ENCODE results near the gene APOBEC4.
"Not testable (repeated sequence)": the region's sequence is repeated elsewhere in the genome, so short reads cannot be mapped to it uniquely, and the experiment has no call there.

APOBEC4 gene, protein sequence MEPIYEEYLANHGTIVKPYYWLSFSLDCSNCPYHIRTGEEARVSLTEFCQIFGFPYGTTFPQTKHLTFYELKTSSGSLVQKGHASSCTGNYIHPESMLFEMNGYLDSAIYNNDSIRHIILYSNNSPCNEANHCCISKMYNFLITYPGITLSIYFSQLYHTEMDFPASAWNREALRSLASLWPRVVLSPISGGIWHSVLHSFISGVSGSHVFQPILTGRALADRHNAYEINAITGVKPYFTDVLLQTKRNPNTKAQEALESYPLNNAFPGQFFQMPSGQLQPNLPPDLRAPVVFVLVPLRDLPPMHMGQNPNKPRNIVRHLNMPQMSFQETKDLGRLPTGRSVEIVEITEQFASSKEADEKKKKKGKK

DNA sequence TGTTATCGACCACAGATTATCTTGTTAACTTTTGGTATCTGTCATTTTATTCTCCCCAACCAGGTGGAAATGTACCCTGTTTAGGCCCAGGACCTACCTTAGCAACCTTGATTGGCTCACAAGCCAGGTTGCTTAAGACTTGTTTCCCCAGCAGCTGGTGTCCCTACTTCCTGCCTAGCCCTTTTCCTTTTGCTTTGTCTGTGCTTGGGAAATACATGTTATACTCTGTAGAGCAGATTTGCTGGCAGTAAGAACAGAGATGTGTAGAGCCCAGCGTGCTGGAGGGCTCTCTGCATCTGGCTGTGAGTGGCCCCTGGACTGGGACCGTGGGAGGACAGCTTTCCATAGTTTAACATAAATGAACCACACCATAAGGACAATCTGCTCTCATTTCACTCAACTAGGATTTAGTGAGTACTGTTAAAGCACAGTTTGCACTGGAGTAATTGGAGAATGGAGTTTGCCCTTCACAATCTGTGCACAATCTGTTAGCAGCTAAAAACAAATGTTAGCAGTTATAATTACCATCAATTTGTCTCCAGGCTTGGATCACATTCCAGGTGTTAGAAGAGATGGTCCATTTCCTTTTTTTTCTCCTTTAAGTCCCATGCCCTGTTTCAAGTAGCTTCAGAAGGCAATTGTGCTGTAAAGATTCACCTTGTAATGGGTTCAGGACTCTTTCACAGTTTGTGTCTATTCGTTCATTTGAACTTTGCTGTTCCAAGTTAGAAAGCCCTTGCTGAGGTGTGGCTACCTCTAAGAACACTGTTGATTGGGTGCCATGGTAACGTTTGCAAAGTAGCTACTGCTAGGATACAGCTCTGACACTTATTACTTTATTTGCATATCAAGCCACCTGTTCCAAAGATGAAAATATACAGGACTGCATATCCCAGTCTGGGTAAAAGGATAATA is at the start of gene APOBEC4:
Gene APOBEC4, minus strand, starts transcription at position 770 of the 915 bp plus-strand sequence. CDS start 4,535 bp downstream, outside the sequence.
- DNase-seq (ENCODE audit: low spot score) (no peak), FAIRE-seq (no peak)

DNA sequence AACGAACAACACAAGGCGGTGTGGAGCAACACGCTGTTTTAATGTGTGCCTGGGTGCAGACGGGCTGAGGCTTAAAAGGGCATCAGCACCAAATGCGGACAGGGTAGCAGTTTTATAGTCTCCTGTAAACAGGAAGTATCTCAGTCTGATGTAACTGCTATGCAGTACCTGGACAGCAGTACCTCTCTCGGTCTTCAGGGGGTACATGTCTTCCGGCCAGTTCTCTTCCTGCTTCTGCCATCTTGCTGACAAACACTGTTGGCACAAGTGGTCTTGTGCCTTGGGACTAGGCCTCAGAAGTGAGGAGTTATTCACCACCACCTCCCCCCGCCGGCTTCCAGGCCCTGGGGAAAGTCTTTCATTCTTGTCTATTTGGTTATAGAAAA is 49.7 kb upstream of the APOBEC4 start:
- no peak for FAIRE-seq
- no peak for DNase-seq (ENCODE audit: low spot score)

DNA sequence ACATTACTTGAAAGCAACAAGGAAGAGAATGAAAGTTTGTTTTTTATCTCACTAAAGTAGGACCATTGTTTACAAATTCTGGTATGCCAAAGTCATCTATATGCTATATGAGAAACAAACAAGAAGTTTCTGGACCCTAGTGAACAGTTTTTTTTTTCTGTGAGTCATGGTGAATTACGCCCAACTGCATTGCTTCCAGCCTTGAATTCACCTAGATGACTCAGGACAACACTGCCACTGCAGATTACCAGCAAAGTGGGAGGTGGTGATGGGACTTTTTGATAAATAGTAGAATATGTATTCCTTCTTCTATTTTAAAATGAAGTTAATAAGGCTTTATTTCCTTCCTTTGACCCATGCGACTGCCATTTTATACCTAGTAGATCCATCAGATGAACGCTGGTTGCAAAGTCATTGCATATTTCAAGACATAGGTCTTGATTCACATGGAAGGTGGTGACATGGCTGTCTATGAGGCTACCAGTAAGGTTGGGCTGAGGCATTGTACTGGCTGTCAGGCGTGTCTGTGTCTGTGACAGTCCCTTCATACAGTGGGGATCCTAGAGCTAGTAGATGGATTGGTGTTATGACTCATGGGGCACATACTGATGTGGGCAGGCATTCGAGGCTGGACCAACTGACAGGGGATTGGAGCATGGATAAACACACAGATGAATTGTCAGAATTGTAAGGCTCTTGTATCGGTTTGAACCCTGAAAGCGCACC is 49.1 kb upstream of the APOBEC4 start:
- DNase-seq (ENCODE audit: low spot score), result no peak

DNA sequence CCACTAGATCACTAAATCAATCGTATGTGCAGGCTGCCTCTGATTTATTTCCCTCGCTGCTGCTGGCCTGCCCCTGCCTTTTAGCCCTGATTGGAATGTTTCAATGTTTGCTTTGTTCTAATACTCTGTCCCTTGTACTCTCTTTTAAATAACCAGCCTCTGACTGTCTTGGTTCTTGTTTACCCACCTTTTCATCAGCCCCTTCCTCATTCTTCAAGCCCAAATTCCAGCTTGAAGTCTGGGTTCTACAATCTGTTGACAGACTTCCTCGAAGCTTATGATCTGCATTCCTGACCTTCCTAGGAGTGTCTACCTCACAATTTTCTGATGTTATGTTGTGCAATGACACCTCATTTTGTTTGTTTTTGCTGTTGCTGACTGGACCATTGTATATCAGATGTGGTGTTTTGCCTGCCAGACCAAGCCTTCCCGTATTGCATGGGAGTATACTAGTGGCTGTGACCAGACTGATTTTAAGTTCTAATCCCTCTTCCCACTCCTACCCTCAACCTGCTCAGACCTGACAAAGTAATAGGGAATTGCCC is 46.6 kb upstream of the APOBEC4 start:
- no peak for DNase-seq (ENCODE audit: low spot score)
- no peak for FAIRE-seq

More for the DNA sequence above, 49.1 kb upstream of the APOBEC4 start:
- FAIRE-seq, result no peak

DNA sequence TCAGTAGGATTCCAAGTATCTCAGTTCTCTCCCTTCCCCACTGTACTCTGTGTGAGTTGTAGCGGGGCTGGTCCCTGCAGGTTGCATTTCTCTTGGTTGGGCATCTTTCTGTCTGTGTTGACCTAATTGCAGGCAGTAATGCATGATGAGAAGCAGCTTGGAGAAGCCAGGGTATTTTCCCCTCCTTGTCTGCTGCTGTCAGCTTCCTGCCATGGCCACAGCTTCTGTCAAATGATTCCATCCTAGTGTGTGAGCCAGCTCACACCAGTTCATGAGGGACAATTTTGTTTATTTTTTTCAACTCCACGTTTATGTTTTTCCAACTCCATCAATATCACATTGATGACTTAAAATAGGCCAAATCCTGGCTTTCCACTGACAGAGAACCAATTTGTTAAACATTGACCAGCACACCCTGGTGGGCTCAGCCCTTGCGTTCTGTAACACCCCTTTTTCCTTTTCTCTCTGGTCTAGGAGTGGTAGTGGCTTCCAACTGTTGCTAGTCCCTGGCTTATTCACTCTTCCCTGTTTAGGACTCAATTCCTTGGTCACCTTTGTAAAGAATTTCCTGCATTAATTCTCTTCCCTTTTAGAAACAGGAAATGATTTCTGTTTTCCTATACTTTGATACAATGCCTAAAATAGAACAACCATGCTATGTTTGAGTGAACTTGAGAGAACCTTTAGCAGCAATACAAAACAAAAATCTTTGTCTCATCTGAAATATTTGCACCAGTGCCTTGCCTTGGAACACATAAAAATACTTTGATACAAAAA is 44.9 kb upstream of the APOBEC4 start:
- no peak for DNase-seq (ENCODE audit: low spot score)
- no peak for FAIRE-seq

DNA sequence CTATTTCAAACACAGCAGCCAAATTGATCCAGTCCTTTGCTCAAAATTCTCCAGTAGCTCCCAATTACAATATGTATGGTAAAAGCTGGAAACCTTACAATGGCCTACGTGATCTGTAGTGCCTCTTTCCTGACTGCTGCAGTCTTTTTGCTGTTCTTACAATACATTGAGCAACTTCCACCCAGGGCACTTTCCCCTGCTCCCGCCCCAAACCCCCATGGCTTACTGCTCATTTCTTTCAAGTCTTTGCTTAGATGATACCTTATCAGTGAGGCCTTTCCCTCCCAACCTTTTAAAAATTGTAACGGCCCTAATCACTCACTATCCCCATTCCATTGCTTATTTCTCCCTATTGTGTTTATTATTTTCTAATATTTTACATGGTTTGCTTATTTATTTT is 43.9 kb upstream of the APOBEC4 start:
- no peak for FAIRE-seq
- no peak for DNase-seq (ENCODE audit: low spot score)

DNA sequence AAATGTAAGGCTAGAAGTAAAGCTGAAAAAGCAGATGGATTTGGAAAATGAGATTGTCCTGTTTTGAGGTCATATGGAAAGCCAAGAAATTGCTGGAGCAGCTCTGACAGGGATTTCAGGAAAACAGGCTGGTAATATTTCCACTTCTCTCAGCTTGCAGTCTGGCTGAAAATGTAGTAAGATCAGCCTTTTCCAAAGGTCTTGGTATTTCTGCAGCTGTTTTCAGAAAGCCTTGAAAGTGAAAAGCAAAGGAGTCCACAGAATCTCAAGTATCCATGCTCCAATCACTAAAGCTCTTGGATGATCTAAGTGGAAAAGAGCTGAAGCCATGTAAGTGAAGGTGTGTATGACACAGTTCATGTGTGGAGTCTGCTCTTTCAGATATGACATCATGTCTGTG is 41.6 kb upstream of the APOBEC4 start:
- FAIRE-seq (no peak), DNase-seq (ENCODE audit: low spot score) (no peak)

DNA sequence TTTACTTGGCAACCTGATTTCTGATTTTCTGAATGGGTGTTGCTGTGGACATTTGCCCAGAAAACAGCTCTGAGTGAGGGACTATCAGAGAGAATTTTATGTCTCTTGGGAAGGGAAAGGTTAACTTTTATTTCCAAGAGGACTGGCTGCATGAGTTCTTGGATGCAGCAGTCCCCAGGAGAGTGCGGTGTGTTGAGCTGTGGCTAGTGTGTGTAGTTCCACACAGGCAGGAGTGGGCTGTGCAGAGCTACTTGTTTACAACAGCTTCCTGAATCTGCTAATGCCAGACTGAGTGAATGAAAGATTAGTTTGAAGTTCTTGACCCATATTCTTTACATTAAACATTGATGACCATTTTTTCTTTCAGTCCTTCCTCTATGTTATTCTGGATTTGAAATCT is 41.0 kb upstream of the APOBEC4 start:
- FAIRE-seq (no peak), DNase-seq (ENCODE audit: low spot score) (no peak)

DNA sequence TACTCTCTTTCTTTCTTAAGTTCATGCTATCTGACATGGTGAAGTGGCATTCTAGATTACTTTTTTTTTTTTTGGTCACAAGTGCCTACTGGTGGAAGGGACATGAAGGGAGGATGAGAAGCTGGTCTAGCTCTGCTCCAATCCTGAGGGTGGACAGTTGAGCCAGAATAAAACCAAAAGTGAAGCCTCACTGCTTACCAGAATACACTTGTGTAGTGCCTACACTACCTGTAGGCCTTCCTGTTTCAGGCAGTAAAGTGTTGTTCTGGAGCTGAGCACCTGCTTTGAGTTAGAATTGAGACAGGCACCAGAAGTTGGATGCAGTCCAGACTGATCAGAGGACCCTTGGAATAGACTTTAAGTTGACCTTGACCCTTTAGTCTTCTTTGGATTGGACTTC is 40.4 kb upstream of the APOBEC4 start:
- FAIRE-seq, result no peak
- no peak for DNase-seq (ENCODE audit: low spot score)

DNA sequence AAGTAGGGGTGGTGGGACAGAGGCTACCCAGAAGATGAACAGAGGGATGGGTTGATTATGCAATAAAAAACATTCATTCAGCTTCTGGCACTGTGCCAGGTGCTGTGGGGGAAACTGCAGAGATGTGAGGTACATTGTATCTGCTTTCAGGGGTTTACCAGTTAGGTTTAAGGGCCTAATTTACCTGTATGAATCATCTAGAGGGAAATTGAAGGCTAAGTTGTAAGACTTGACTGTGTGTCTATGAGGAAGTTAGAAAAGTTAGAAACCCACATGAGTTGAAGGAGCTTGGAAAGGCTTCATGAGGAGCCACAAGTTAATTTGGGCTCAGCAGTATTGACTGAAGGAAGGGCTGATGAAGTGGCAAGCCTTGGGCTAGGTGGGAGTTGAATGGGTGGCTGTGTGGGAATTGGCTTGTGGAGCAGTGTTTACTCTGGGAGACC is 36.7 kb upstream of the APOBEC4 start:
- DNase-seq (ENCODE audit: low spot score), result no peak
- no peak for FAIRE-seq

DNA sequence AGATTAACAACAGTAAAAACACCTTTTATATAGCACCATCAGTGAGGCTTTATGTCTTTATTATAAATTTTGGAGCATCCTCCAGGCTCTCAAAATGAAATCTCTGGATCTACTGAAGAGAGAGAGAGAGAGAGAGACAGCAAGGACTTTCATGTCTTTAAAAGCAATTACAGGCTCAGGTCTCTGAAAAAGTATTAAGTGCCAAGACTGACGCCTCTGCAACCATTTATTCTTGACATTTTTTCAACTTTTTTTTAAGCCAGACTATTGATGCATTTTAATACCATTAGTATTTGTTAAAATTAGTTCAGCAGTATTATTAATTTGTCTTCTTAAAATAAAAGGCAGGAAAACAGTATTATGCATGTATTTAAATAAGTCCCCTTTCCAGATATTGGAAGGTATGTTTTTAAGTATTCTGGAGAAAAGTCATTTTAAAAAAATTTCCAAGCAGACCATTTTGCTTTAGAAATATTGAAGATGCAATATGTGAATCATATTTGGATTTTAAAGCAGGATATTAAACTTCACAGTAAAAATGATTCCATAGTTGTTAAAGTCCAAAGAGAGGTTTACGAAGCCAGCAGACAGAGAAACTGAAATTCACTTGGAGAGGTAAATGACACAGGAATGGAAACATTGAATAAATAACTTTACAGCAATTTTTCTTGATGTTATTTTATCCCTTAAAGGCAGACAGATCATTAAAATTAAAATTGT is 35.4 kb upstream of the APOBEC4 start:
- FAIRE-seq, result no peak
- DNase-seq (ENCODE audit: low spot score), result no peak

DNA sequence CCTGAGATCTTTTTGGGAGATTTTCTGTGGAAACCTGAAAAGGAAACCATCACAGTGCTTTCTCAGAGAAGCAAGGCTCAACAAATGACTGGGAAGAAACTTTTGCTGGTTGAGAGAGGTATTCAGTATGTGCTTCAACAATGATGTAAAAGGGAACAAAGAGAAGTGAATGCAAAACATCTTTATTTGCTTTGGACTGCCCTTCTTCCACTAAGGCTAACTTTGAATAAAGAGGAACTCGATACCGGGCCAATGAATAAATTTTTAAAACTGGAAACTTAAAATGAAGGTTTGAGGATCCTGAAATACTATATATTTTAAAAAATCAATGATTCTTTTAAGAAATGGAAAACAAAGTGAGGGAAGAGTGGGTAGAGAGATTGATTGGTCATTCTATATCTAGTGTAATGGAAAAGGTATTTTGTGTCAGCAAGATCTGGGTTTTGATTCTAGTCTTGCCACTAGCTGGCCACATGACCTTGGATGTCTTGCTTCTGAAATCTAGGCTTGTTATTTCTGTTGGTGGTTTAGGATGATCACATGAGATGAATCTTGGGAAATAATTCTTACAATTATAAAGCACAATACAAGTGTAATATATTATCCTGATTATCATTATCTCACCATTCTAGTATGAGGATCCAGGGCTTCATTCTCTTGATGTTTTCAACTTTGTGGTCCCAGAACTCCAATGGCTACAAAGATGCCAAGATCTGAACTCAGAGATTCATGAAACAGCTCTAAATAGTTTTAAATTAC is 34.6 kb upstream of the APOBEC4 start:
- DNase-seq (ENCODE audit: low spot score), result no peak
- no peak for FAIRE-seq

DNA sequence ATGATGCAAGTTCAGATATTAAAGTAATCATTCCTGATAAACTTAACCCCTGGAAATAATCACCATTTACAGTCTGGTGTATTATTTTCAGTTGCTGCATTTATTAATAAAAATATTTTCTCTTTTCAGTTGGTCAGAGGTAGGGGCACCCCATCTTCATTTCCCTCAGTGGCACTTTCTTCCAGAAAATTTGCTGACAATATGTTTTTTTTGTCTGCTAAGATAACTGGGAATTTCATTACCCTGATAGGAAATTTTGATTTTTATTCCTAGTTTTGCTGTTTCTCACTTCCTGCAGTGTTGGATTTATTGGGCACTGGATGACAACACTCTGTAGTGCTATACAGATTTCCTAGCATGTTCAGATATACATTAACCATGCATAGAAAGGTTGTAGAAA is 33.1 kb upstream of the APOBEC4 start:
- DNase-seq (ENCODE audit: low spot score), result no peak
- no peak for FAIRE-seq

DNA sequence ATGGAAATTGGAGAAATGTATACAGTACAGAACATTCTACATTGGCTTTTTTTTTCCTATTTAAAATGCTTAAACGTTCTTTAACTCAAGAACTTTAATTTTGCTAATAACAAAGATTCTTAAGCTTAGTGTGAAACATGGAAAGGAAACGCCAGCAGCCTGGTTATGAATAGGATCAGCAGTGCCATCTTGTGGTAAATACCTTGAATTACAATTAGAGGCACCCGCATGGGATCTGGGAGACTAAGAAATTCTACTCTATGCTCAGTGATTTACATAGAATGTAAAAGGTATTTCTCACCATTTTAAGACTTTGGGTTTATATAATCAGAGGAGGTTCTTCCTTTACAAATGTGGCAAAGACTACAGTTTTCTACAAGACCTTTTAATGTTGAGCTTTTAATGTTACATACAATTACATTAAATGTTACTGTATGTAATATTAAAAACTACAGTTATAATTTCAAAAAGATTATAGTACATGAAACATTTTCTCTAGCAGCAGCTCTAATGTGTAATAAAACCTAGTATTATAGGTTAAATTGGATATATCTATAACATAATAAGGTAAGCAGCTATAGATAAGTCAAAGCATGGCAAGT is 32.1 kb upstream of the APOBEC4 start:
- FAIRE-seq, result peak; percentile 83

DNA sequence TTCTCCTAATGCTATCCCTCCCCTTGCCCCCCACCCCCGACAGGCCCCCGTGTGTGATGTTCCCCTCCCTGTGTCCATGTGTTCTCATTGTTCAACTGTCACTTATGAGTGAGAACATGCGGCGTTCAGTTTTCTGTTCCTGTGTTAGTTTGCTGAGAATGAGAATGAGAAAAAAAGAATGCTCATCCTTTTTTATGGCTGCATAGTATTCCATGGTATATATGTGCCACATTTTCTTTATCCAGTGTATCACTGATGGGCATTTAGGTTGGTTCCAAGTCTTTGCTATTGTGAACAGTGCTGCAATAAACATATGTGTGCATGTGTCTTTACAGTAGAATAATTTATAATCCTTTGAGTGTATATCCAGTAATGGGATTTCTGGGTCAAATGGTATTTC is 26.2 kb upstream of the APOBEC4 start:
- not testable (repeated sequence) for DNase-seq (ENCODE audit: low spot score); FAIRE-seq

More for the DNA sequence above, 32.1 kb upstream of the APOBEC4 start:
- peak; percentile 42 for DNase-seq (ENCODE audit: low spot score)

DNA sequence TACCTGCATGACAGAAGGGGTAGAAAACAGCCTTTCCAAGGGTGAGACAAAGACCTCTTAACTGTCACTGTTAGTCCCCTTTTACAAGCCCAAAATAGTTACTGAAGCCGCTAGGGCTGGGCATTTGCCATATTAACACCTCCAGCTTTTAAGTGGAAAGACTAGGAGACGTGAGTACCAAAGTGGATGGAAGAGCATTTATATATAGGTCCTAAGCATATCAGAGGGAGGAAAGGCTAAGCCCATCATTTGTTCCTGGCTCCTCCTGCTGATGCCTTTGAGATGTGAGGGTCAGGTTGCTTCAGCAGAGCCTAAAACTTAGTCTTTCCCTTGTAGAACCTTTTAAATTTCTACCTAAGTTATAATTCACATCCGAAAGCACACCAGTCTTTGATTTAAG is 25.7 kb upstream of the APOBEC4 start:
- DNase-seq (ENCODE audit: low spot score) (no peak), FAIRE-seq (no peak)

DNA sequence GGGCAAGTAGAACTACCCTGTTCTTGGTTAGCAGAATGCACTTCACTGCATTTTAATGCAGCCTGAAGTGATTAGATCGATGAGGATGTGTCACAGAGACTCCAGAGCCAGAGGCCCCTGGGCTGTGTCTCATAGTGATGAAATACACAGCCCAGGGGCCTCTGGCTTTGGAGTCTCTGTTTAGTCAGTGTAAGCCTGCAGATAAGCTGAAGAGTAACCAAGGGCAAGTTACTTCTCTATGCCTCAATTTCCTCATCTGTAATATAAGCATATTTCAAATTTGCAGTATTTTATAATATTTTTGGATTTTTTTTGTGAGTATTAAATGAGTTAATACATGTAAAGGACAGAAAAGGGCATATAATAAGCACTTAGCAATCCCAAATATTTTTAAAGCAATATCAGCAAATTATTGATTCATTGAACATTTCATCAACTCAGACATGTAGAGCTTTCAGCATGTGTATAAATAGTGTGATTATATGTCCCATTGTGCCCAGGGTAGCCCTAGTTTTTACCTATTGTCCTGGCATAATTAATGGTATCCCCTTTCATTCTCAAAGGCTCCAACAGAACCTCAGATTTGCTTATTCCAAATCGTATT is 23.6 kb upstream of the APOBEC4 start:
- DNase-seq (ENCODE audit: low spot score) (no peak), FAIRE-seq (no peak)

DNA sequence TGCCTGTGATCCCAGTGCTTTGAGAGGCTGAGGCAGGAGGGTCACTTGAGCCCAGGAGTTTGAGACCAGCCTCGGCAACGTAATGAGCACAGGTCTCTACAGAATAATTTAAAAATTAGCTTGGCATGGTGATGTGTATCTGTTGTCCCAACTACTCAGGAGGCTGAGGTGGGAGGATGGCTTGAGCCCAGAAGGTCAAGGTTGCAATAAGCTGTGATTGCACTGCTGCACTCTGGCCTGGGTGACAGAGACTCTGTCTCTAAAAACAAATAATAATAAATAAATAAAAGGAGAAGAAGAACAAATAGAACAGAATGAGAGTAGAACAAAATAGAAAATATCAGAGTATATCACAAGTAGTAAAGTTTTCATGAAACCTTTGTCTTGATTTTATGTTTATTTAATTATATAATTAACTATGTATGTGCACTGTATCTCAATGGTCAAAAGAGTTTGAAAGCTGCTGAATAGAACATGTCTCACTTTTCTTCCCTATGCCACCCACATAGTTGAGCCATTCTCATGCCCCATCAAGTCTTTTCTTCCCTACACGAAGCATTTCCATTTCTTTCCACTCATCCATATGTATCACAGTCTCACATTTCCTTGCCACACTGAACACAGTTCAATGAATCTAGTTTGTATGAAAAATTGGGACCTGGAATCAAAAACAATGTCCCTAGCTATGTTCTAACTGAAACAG is 22.9 kb upstream of the APOBEC4 start:
- DNase-seq (ENCODE audit: low spot score), result no peak
- FAIRE-seq, result no peak
